ENCODE results near the gene VPS51.

DNA sequence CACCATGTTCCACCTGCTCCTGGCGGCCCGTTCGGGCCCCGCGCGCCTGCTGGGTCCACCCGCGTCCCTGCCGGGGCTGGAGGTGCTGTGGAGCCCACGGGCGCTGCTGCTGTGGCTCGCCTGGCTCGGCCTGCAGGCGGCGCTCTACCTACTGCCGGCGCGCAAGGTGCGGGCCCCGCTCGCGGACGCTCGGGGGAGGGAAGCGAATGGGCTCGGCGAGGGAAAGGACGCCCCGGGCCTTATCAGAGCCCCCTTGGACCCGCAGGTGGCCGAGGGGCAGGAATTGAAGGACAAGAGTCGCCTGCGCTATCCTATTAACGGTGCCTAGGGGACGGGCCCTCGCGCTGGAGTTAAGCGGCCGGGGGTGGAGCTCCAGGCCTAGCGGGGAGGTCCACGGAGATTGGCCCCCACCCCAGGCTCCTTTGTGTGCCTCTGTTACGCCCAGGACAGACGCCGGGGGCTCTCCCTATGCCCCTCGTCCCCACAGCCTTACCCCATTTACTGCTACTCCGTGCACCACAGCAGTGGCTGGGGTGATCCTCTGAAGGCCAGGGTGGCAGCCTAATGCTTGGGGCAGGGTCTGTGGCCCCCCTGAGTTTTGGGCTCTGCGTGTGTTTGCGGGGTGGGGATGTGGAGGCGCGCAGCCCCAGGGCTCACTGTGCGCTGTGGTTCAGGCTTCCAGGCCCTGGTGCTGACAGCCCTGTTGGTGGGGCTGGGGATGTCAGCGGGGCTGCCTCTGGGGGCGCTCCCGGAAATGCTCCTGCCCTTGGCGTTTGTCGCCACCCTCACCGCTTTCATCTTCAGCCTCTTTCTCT lies 16.7 kb downstream of the VPS51 start:
- TF ChIP-seq, protein P1, sequence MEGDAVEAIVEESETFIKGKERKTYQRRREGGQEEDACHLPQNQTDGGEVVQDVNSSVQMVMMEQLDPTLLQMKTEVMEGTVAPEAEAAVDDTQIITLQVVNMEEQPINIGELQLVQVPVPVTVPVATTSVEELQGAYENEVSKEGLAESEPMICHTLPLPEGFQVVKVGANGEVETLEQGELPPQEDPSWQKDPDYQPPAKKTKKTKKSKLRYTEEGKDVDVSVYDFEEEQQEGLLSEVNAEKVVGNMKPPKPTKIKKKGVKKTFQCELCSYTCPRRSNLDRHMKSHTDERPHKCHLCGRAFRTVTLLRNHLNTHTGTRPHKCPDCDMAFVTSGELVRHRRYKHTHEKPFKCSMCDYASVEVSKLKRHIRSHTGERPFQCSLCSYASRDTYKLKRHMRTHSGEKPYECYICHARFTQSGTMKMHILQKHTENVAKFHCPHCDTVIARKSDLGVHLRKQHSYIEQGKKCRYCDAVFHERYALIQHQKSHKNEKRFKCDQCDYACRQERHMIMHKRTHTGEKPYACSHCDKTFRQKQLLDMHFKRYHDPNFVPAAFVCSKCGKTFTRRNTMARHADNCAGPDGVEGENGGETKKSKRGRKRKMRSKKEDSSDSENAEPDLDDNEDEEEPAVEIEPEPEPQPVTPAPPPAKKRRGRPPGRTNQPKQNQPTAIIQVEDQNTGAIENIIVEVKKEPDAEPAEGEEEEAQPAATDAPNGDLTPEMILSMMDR (optimal IDR thresholded peaks at IDR 0.05 in 1 of 3, IDR thresholded peaks at IDR 0.05 in 1 of 3, conservative IDR thresholded peaks at IDR 0.05 in 1 of 3; ENCODE audit: extremely low read depth in 1 of 3, insufficient read depth in 2 of 3, low read length in 3 of 3) = peak; percentile 68 to 85 (median 85)
- TF ChIP-seq EZH2 (IDR thresholded peaks at IDR 0.05; ENCODE audit: low read length) = no peak
